Glutamatergic neuron (in vitro differentiated cells): Measurements from ENCODE around the gene TNFRSF13B. TPM values are rescaled to one million over a fixed set of nuclear protein-coding genes. Genes with fewer than 3 reads are reported as not detected.

Source experiments
- DNase-seq: peaks from one replicate; pipeline ENCODE4 v3.0.0; 2022
- H3K27ac Mint-ChIP-seq: one replicate; pipeline ENCODE4 v1.8.0; 2020; ENCODE audit warnings: mild to moderate bottlenecking, mixed read lengths, inconsistent platforms; ENCODE audit not compliant: unreplicated experiment
- H3K27me3 Mint-ChIP-seq: one replicate; pipeline ENCODE4 v1.8.0; 2020; ENCODE audit warnings: mild to moderate bottlenecking, moderate library complexity, mixed read lengths, inconsistent platforms; ENCODE audit not compliant: unreplicated experiment
- H3K36me3 Mint-ChIP-seq: one replicate; pipeline ENCODE4 v1.8.0; 2020; ENCODE audit warnings: mild to moderate bottlenecking, mixed read lengths, inconsistent platforms; ENCODE audit not compliant: unreplicated experiment
- H3K4me1 Mint-ChIP-seq: one replicate; pipeline ENCODE4 v1.8.0; 2020; ENCODE audit warnings: mild to moderate bottlenecking, low read depth, mixed read lengths, inconsistent platforms; ENCODE audit not compliant: unreplicated experiment
- H3K4me3 Mint-ChIP-seq: one replicate; pipeline ENCODE4 v1.8.0; 2020; ENCODE audit warnings: mild to moderate bottlenecking, mixed read lengths, inconsistent platforms; ENCODE audit not compliant: unreplicated experiment
- H3K9me3 Mint-ChIP-seq: one replicate; pipeline ENCODE4 v1.8.0; 2020; ENCODE audit warnings: mild to moderate bottlenecking, moderate library complexity, mixed read lengths, inconsistent platforms; ENCODE audit not compliant: unreplicated experiment
- total RNA-seq: library from RNA; stranded (reverse); fragmentation: NEBNext Ultra II Directional; extraction: Animal tissue kit (Norgen Biotek cat#: 25700); gene quantifications from one replicate; pipeline ENCODE4 v1.2.1, GENCODE V29; 2021; ENCODE audit not compliant: unreplicated experiment
- TF ChIP-seq, protein P1 (sequence below): fragments of 200-600 bp; sonication (generic); IDR thresholded peaks from one replicate; pipeline ENCODE4 v1.5.0; 2021; ENCODE audit not compliant: partially characterized antibody, unreplicated experiment

The TNFRSF13B gene
- total RNA-seq, 1 donor from 2014 or later: not detected

DNA sequence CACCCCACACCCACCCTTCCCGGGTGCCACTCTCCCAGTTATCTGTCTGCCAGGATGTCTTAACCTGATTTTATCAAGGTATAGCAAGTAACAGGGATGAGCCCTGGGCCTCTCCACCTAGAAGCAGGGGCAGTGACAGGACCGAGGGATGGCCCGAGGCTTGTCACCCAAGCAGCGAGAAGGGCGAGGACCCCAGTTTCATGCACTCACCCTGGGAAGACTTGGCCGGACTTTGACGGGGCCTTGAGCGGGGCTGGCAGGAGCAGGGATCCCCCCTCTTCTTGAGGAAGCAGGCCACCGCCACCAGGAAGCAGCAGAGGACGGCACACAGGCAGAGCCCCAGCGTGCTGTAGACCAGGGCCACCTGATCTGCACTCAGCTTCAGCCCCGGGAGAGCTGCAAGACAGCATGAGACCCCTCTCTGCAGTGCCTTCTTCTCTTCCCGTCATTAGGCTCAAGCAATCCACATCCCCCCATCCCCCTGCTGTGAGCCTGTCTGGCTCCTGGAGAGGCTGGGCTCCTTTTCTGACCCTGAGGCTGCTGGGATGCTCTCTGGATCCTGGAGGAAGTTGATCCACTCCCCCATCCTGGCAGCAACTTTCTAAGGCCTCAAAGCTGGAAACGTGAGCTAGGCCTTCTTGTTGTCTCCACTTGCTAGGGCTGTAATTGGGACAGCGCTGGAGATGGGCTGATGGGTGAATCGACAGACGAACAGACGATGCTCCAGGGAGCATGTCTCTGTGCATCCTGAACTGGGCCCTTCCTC is 31.6 kb downstream of the TNFRSF13B start:
- H3K9me3 Mint-ChIP-seq: peaks cover 15% of the 10 kb centered on the region
- H3K36me3 Mint-ChIP-seq: no peaks in the 10 kb centered on the region
- H3K27ac Mint-ChIP-seq: no peak overlapping the region
- H3K4me3 Mint-ChIP-seq: no peak overlapping the region
- H3K4me1 Mint-ChIP-seq: peaks cover 16% of the 10 kb centered on the region
- TF ChIP-seq, protein P1, sequence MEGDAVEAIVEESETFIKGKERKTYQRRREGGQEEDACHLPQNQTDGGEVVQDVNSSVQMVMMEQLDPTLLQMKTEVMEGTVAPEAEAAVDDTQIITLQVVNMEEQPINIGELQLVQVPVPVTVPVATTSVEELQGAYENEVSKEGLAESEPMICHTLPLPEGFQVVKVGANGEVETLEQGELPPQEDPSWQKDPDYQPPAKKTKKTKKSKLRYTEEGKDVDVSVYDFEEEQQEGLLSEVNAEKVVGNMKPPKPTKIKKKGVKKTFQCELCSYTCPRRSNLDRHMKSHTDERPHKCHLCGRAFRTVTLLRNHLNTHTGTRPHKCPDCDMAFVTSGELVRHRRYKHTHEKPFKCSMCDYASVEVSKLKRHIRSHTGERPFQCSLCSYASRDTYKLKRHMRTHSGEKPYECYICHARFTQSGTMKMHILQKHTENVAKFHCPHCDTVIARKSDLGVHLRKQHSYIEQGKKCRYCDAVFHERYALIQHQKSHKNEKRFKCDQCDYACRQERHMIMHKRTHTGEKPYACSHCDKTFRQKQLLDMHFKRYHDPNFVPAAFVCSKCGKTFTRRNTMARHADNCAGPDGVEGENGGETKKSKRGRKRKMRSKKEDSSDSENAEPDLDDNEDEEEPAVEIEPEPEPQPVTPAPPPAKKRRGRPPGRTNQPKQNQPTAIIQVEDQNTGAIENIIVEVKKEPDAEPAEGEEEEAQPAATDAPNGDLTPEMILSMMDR: no peak
- peaks cover 7% of the 10 kb centered on the region for H3K27me3 Mint-ChIP-seq
- no peak for DNase-seq

DNA sequence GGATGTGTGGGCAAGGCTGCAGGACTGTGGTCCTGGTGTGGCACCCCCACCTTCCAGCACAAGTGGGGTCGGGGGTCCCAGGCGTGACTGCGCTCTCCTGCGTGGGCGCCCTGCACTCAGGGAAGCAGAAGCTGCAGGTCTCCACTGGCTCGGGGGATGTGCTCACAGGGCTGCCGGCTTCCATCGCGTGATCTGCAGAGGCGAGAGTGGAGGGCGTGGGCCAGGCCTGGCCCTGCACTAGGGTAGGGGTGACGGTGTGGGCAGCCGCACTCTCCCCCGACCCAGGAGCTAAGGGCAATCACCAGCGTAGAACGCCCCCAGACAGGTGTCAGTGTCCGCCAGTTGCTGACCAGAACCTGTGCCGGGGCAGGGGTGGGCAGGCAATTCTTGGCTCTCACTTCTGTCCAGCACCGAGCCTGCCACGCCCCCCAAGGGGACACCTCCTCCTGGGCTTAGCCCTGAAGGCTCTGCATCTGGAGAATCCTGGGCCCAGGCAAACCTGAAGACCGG is 32.3 kb downstream of the TNFRSF13B start:
- Mint-ChIP-seq H3K9me3 (peaks cover 15% of the 10 kb centered on the region), H3K27ac (no peak overlapping the region), H3K36me3 (no peaks in the 10 kb centered on the region), H3K4me1 (peaks cover 16% of the 10 kb centered on the region), H3K27me3 (peaks cover 7% of the 10 kb centered on the region), H3K4me3 (no peak overlapping the region)
- TF ChIP-seq, protein P1: no peak
- DNase-seq: no peak

DNA sequence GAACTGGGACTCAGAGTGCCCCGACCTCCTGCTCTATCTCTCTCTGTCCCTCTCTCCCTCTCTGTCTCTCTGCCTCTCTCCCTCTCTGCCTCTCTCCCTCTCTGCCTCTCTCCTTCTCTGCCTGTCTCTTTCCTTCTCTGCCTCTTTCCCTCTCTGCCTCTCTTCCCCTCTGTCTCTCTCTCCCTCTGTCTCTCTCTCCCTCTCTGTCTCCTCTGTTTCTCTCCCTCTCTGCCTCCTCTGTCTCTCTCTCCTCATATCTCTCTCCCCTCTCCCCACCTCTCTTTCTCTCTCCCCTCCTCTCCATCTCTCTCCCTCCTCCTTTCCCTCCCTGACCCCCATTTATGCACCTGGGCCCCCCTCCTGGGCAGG is 32.7 kb downstream of the TNFRSF13B start:
- H3K4me1 Mint-ChIP-seq: peaks cover 16% of the 10 kb centered on the region
- H3K27ac Mint-ChIP-seq: no peak overlapping the region
- DNase-seq: no peak
- TF ChIP-seq, protein P1: no peak
- no peaks in the 10 kb centered on the region for H3K36me3 Mint-ChIP-seq
- H3K27me3 Mint-ChIP-seq: peaks cover 7% of the 10 kb centered on the region
- no peak overlapping the region for H3K4me3 Mint-ChIP-seq
- peaks cover 14% of the 10 kb centered on the region for H3K9me3 Mint-ChIP-seq

DNA sequence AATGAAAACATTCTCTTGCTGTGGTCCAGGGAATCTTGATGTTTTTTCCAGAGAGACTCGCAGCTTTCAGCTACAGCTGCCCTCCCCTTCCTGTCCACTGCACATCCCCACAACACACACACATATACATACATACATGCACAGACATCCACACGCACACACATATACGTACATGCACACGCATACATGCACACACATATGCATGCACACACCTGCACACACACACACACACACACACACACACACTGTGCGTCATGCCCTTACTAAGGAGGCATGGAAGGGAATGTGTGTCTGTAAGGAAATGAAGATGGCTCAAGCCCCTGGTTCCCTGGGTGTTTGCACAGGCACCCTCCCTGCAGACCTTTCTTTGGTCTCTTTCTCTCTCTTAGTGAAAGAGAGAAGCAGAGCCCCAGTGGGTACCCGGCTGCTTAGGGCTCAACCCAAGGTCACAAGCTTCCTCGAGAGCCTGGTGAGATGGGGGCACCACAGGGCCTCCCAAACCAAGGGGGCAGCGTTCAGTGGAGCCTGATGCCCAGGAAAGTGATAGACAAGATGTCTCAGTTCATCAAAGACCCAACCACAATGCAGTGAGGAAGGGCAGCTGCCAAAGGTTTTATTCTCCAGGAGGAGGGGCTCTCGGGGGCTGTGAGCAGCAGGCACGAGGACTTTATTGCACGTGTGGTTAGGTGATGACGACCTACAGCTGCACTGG is 33.3 kb downstream of the TNFRSF13B start:
- H3K4me1 Mint-ChIP-seq: peaks cover 13% of the 10 kb centered on the region
- TF ChIP-seq, protein P1: no peak
- H3K4me3 Mint-ChIP-seq: no peak overlapping the region
- H3K27ac Mint-ChIP-seq: no peak overlapping the region
- H3K36me3 Mint-ChIP-seq: no peaks in the 10 kb centered on the region
- DNase-seq: no peak
- peaks cover 13% of the 10 kb centered on the region for H3K9me3 Mint-ChIP-seq
- H3K27me3 Mint-ChIP-seq: peaks cover 7% of the 10 kb centered on the region

DNA sequence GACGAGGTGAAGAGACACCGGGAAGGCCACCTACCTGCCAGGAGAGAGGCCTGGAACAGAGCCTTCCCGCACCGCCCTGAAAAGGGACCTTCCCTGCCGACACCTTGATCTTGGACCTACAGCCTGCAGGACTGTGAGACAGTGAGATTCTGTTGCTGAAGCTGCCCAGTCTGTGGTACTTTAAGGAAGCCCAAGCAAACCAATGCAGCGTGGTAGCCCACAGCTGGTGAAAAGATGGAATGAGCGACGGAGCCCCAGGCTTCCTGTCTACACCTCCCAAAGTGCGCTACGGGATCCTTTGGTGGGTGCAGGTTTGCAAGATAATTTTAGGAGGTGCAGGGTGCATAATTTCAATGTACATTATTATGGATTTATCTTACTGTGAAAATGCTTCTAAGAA is 33.9 kb downstream of the TNFRSF13B start:
- Mint-ChIP-seq H3K27ac (no peak overlapping the region), H3K4me3 (no peak overlapping the region), H3K4me1 (peaks cover 10% of the 10 kb centered on the region), H3K9me3 (peaks cover 13% of the 10 kb centered on the region), H3K27me3 (peaks cover 7% of the 10 kb centered on the region), H3K36me3 (no peaks in the 10 kb centered on the region)
- DNase-seq: no peak
- TF ChIP-seq, protein P1: no peak
